Limb (tissue), 2 donors: ENCODE results near the gene ST6GAL1.
A peak's percentile ranks its signal among the peaks of the same experiment; 100 is the strongest.

Experiments used
- DNase-seq, 2 donors: peaks; one replicate each; pipeline ENCODE4 v3.0.0-alpha.2; 2016; ENCODE audit errors: extremely low spot score in 2 of 2

Gene ST6GAL1

GRCh38 chr3:187076297-187076696 is 146.0 kb downstream of the ST6GAL1 start:
- no peak for DNase-seq

- no peak for DNase-seq
These were observed 146.8 kb downstream of the ST6GAL1 start for GRCh38 chr3:187077085-187077484.

GRCh38 chr3:187077537-187077936 is 147.2 kb downstream of the ST6GAL1 start:
- no peak for DNase-seq

- no peak for DNase-seq
These were observed 149.0 kb downstream of the ST6GAL1 start for GRCh38 chr3:187079090-187080022.

- no peak for DNase-seq
These were observed 150.6 kb downstream of the ST6GAL1 start for GRCh38 chr3:187080799-187081450.

- DNase-seq: no peak
These were observed 152.5 kb downstream of the ST6GAL1 start for GRCh38 chr3:187082758-187083375.

GRCh38 chr3:187084126-187084525 is 153.8 kb downstream of the ST6GAL1 start:
- DNase-seq: no peak

GRCh38 chr3:187084580-187084979 is 154.3 kb downstream of the ST6GAL1 start:
- no peak for DNase-seq

GRCh38 chr3:187085021-187085666 is 154.8 kb downstream of the ST6GAL1 start:
- DNase-seq: no peak

GRCh38 chr3:187085933-187086332 is 155.6 kb downstream of the ST6GAL1 start:
- no peak for DNase-seq

- DNase-seq: no peak
These were observed 156.5 kb downstream of the ST6GAL1 start for GRCh38 chr3:187086831-187087230.

- no peak for DNase-seq
These were observed 158.4 kb downstream of the ST6GAL1 start for GRCh38 chr3:187088701-187089100.

- no peak for DNase-seq
These were observed 163.0 kb downstream of the ST6GAL1 start for GRCh38 chr3:187093320-187093719.

GRCh38 chr3:187098923-187099512 is 168.7 kb downstream of the ST6GAL1 start:
- DNase-seq: no peak

- peak; percentile 74 to 83 for DNase-seq
These were observed 171.1 kb downstream of the ST6GAL1 start for GRCh38 chr3:187101184-187102072.

GRCh38 chr3:187102073-187102634 is 171.8 kb downstream of the ST6GAL1 start:
- DNase-seq: no peak

- no peak for DNase-seq
These were observed 172.9 kb downstream of the ST6GAL1 start for GRCh38 chr3:187103251-187103650.

- no peak for DNase-seq
These were observed 174.0 kb downstream of the ST6GAL1 start for GRCh38 chr3:187104342-187104741.

- peak in 1 of 2 donors; percentile 80 for DNase-seq
These were observed 174.6 kb downstream of the ST6GAL1 start for GRCh38 chr3:187104933-187105332.

- no peak for DNase-seq
These were observed 175.4 kb downstream of the ST6GAL1 start for GRCh38 chr3:187105700-187106099.
